Head of caudate nucleus (tissue), 42 donors: ENCODE data around the gene E2F1.
A peak's percentile ranks its signal among the peaks of the same experiment; 100 is the strongest.

Experiments used
- DNase-seq, 42 donors: peaks; one replicate each; pipeline versions ENCODE4 v3.0.0 to v3.0.0-alpha.2; 2020 to 2021; ENCODE audit warnings: mixed read lengths in 7 of 42
- intact Hi-C: fragments of 100-400 bp; cut with DNase I; formaldehyde crosslinking; loops from one replicate; pipeline ENCODE4 v1.15.0; 2022

The E2F1 gene

GRCh38 chr20:33686100-33686983 is at the start of gene E2F1:
Gene E2F1 (minus strand): TSS chr20:33686385. CDS start chr20:33686264, 121 bp downstream.
- intact Hi-C loops: loop anchor here (2.0 kb wide), 1 partner anchor 44 kb away; the partner anchor contains the start of gene ZNF341
- DNase-seq: peak; percentile 87 to 99 (median 97)

- intact Hi-C loops: loop anchor here (5.0 to 10.0 kb wide), 4 partner anchors 69 to 381 kb away; partner anchors contain the start of genes ACTL10, C20orf144, CHMP4B and EIF2S2
- peak in 2 of 42 donors; percentile 6 to 12 for DNase-seq
Observed at GRCh38 chr20:33733654-33734576, 47.7 kb upstream of the E2F1 start.

GRCh38 chr20:33732166-33732970 is 46.2 kb upstream of the E2F1 start:
- intact Hi-C loops: loop anchor here (5.0 to 10.0 kb wide), 4 partner anchors 68 to 382 kb away; partner anchors contain the start of genes ACTL10, C20orf144, CHMP4B and EIF2S2
- DNase-seq: peak in 39 of 42 donors; percentile 60 to 95 (median 90)

DNA sequence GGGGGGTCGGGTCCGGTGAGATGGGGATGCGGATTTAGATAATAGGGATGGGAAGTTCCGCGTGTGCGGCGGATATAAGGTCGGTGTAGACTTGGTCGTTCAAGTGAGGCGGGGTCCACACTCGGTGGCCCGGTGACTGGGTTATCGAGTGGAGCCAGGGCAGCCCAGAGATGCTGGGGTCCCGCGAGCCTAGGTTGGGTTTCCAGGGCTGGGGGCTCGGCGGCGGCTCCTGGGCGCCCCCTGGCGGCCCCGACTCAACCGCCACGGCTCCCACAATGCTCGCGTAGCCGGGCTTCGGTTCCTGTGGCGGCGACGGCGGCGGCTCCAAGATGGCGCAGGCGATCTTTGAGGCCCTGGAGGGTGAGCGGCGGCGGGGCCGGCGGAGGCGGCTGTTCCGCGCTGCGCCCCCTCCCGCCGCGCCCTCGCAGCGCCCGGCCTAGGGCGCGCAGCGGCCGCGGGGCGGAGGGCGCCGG is 45.5 kb upstream of the E2F1 start, which contains the start of gene ZNF341:
TSS of gene ZNF341 (plus strand) at position 304 of the 473 bp plus-strand sequence. CDS start at position 330, 26 bp downstream.
- intact Hi-C loops: loop anchor here (2.0 to 10.0 kb wide), 5 partner anchors 45 to 383 kb away; partner anchors contain the start of genes ACTL10, C20orf144, CHMP4B and E2F1
- peak; percentile 74 to 96 (median 90) for DNase-seq

DNA sequence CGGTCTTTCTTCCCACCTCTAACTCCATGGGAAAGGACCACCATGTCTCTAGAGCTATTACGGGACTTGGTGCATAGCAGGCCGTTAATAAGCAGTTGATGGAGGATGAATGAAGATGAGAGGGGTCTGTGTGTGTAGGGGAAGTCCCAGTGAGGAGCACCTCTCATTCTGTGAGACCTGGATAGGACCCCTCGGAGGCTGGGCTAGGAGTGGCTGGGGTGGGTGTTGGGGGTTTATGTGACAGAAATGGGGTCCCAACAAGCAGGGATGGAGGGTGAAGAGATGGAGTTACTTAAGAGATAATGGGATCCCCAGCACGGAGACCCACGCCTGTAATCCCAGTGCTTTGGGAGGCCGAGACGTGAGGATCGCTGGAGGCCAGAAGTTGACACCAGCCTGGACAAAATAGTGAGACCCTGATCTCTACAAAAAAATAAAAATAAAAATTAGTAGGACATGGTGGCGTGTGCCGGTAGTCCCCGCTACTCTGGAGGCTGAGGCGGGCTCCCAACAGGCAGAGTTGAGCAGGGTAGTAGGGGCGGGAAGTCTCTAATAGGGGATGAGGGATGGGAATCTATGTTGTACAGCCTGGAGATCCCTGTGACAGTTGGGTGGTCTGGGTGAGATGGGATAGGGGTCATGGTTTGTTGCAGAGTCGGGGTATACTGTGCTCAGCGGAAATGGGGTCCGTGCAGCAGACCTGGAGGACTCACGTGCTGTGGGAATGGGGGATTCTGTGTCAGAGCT is 44.9 kb upstream of the E2F1 start:
- peak in 5 of 42 donors; percentile 2 to 40 (median 16) for DNase-seq
- intact Hi-C loops: loop anchor here (2.0 to 10.0 kb wide), 5 partner anchors 44 to 384 kb away; partner anchors contain the start of genes ACTL10, C20orf144, CHMP4B and E2F1

GRCh38 chr20:33729101-33729500 is 42.9 kb upstream of the E2F1 start:
- intact Hi-C loops: loop anchor here (5.0 kb wide), 1 partner anchor 272 kb away; no protein-coding TSS in a partner anchor
- no peak for DNase-seq

DNA sequence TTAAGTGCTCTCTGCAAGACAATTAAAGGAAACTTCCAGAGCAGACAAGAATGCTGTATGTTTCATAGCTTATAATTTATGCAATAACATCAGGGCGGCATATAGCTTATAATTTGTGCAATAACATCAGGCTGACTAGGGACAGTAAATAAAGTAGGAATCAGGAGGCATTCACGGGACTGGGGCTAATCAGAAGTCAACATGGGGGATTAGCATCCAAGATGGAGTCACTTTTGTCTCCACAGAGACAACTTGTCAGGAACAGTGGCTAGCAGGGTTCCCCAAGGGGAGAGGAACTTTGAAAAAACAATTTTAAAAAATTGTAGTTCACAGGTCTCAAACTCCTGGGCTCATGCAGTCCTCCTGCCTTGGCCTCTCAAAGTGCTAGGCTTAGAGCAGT is 42.3 kb upstream of the E2F1 start:
- DNase-seq: no peak
- intact Hi-C loops: loop anchor here (5.0 kb wide), 1 partner anchor 271 kb away; no protein-coding TSS in a partner anchor

DNA sequence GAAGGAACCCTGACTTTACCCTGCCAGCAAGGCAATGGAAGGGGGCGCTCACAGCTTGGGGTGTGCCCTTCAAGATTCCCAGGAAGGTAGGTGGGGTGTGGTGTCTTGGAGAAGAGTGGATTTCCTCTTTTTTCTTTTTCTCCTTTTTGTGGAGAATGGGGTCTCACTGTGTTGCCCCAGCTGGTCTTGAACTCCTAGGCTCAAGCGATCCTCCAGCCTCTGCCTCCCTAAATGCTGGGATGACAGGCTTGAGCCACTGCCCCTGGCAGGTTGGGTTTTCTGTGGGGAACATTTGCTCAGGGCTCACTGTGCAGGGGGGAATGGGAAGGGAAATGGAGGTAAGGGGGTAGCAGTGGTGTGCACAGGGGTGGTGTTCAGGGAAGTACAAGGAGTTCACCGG is 41.6 kb upstream of the E2F1 start:
- no peak for DNase-seq
- intact Hi-C loops: loop anchor here (5.0 kb wide), 1 partner anchor 271 kb away; no protein-coding TSS in a partner anchor

DNA sequence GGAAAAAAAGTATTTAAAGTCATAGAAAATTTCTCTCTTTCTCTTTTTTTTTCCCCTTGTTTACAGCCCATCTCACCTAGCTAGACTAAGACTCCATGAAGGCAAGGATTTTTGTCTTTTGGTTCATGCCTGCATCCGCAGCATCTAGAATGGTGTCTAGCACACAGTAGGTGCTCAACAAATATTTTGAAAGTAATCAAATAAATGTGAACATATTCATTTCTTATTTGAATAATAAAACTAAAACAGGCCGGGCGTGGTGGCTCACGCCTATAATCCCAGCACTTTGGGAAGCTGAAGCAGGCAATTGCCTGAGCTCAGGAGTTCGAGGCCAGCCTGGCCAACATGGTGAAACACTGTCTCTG is 40.9 kb upstream of the E2F1 start:
- no peak for DNase-seq
- intact Hi-C loops: loop anchor here (5.0 kb wide), 1 partner anchor 270 kb away; no protein-coding TSS in a partner anchor

DNA sequence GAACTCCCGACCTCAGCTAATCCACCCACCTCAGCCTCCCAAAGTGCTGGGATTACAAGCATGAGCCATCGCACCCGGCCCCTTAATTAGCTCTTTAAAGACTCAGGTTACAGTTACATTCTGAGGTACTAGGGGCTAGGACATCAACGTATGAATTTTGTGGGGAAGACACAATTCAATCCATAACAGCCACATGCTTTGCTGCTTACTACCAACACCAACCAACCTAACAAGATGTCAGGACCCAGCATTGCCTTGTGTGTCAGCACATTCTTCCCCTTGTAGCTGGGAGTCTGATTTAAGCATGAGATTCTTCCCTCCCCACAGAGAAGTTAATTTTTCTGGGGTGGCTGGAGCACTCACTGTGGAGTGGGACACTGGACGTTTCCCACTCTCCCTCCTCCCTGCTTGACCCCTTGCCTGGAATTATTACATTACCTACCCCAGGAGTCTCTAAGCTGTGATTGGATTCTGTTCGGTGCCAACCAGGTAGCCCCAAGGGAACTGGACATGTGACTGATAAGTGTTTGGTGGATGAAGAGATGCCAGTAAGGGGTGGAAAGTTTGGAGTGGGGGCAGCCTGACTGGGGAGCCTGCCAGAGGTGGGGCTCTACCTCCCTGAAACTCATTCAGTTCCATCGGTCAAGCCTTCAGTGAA is 39.6 kb upstream of the E2F1 start:
- intact Hi-C loops: loop anchor here (5.0 kb wide), 1 partner anchor 268 kb away; no protein-coding TSS in a partner anchor
- no peak for DNase-seq

DNA sequence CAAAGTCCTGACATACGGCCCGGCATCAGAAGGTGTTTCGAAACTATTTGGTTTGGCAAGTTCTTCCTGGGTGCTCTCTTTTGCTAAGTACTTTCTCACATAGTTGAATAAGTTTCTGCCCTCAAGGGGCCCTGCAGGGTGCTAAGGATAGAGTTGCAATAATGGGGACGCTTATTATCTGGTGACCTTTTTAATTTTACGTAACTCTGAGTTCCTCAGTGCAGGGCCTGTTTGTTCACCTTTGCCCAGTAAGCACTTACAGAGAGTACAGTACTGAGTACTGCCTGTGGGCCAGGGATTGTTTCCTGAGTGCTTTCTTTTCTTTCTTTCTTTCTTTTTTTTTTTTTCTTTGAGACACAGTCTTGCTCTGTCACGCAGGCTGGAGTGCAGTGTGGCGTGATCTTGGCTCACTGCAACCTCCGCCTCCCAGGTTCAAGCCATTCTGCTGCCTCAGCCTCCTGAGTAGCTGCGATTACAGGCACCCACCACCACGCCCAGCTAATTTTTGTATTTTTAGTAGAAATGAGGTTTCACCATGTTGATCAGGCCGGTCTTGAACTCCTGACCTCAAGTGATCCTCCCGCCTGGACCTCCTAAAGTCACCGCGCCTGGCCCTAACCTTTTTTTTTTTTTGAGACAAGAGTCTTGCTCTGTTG is 38.4 kb upstream of the E2F1 start:
- DNase-seq: no peak

DNA sequence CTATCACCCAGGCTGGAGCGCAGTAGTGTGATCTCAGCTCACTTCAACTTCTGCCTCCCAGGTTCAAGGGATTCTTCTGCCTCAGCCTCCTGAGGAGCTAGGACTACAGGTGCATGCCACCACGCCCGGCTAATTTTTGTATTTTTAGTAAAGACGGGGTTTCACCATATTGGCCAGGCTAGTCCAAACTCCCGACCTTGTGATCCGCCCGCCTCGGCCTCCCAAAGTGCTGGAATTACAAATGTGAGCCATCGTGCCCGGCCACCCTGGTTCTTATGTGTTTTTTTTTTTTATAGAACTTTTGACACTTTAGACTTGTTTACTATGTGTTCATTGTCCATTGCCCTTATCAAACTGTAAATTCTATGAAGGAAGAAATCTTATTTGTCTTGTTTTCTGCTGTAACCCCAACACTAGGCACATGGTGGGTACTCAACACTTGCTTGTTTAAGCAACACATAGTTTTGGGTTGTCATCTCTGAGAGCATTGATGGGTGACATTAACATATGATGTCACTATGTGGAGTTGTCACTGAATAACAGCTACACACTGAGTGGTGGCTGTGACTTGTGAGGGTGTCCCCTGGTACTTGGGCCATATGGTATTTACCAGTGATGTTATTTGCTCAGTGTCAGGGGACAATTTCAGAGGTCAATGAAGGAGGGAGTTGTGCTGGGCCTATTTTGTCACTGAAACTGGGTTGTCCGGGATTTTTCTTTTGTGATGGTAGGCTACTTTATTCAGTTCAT is 35.4 kb upstream of the E2F1 start:
- DNase-seq: no peak
- intact Hi-C loops: no loop called here

More for the DNA sequence above, 38.4 kb upstream of the E2F1 start:
- intact Hi-C loops: loop anchor here (5.0 kb wide), 1 partner anchor 267 kb away; no protein-coding TSS in a partner anchor

- intact Hi-C loops: no loop called here
Observed at GRCh38 chr20:33719989-33720709, 34.0 kb upstream of the E2F1 start, which contains the start of gene PXMP4. Gene PXMP4 (minus strand): TSS chr20:33720310. CDS start chr20:33720207, 103 bp downstream.

DNA sequence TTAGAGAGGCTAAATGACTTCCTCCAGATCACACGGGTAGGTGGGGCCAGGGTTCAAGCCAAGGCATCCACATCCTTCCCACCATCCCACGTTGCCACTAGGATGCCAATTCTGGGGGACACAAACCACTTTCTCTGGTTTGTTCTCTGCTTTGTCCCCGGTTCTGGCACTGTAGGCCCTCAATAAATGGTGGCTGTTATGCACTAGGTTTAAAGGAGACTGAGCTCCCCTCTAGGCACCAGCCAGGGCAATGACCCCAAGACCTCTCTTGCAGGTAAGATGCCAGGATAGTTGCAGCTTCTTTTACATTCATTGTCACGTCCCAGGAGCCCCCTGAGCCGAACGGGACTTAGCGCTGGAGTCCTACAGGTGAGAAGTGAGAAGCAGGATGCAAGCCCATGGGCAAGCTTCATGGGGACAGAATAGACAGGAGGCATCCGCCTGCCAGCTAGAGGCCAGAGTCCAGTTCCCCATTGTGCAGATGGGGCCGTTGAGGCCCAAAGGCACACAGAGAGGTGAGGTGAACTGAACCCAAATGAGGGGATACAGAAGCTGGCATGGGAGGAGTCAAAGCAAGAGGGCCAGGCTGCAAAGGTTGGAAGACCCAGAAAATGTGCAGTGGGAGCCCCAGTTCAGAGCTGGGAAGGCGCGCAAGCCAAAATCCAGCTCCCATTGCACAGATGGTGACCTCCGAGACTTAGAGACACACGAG is 33.2 kb upstream of the E2F1 start:
- intact Hi-C loops: no loop called here

More at GRCh38 chr20:33719989-33720709, 34.0 kb upstream of the E2F1 start, which contains the start of gene PXMP4:
- peak; percentile 90 to 98 (median 95) for DNase-seq

More for the DNA sequence above, 33.2 kb upstream of the E2F1 start:
- peak in 1 of 42 donors; percentile 25 for DNase-seq
